HUDEP-2 (cell line): ENCODE data around the gene LYVE1.
"Not testable (repeated sequence)": the region's sequence is repeated elsewhere in the genome, so short reads cannot be mapped to it uniquely, and the experiment has no call there.

Experiments
- DNase-seq, 76 experiments: peaks; one replicate each; lab custom pipeline; 2025; ENCODE audit not compliant: unreplicated experiment in 76 of 76; lab: John Stamatoyannopoulos, UW

LYVE1 gene, protein sequence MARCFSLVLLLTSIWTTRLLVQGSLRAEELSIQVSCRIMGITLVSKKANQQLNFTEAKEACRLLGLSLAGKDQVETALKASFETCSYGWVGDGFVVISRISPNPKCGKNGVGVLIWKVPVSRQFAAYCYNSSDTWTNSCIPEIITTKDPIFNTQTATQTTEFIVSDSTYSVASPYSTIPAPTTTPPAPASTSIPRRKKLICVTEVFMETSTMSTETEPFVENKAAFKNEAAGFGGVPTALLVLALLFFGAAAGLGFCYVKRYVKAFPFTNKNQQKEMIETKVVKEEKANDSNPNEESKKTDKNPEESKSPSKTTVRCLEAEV

DNA sequence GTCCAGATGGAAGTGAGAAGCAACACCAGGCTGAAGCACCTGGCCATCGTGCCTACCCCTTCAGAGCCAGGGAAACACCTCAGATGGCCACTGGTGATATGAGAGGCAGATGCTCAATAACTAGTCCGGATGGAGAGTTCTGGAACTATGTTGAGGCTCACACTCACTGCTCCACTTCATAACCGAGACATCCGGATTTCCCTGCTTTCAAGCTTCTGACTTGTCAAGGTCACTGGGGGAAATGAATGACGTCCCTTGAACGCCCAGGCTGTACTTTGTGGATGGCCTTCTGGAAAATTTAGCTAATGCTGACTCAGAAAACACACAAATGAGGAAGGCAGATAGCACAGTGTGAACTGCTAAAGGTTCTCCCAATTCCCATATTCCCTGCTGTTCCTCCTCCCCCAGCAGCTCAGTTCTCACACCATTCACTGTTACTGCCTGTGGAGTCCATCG is at the start of gene LYVE1:
TSS of gene LYVE1 (minus strand) at position 180 of the 456 bp plus-strand sequence. CDS start at position 47, 133 bp downstream.
- DNase-seq, result no peak

DNA sequence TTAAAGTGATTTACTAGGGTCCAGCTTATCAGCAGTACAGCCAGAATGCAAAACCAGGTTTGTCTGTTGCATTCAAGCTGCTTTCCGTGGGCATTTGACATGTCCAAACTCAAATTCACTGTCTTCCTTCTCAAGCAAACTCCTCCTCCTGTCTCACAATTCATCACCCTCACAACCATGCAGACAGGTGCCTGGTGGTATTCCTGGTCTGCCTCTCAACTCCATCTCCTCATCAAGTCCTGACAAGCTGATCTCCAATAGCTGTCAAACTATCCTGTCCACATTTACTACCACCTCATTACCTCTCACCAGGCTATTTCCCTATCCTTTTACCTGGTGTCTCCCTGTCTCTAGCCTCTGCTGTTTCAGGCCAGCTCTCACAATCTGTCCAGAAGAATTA is 49.1 kb upstream of the LYVE1 start:
- no peak for DNase-seq

DNA sequence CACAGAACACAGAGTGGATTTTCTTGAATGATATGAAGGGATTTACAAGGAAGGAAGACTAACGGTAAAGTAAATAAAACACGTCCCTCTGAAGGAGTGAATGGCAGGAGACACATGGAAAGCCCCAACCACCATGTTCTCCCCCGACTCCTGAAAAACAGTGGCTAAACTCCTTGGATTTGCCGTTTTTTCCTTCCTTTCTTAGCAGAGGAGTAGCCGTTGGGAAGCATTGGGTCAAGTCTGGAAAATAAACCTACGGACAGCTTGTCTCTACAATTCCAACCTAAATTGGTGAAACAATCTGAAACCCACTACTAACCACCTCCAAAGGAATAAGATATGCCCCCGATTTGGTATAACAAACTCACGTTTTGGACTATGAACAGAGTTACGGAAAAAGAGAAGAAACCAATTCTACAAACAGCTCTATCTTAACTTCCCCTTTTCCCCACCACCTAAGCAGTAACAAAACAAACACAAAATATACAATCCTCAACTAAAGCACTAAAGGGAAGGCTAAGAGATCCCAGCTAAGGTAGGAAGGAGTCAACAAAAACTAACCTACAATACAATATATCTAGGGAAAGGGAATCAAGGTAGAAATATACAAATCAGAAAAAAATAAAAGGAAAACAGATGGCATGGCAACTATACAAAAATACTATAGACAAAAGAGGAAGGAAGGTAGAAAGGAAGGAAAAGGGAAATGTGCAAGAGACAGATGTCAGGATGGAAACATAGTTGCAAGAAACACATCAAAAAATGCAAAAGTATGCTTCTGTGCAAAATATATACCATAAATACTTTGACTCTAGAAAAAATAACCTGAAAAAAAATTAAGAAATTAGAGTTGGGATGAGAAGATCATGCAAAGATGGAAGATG is 43.8 kb upstream of the LYVE1 start:
- no peak for DNase-seq

DNA sequence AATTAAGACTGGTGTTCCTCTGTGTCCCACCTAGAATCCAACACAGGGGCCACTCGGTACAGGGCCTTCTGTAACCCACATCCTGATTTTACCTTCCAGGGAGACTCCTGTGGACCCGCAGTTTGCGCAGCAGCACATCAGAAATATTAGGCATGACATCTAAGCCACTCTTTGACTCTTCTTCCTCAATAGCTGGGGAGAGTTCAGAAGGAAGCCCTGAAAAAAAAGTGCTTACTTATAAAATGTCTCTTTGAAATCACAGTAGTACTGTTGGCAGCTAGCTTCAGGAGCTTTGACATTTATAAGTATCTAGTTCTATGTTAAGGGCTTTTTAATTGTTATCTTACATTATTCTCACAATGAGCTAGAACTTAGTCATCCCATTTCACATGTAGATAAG is 41.2 kb upstream of the LYVE1 start:
- DNase-seq, result no peak

DNA sequence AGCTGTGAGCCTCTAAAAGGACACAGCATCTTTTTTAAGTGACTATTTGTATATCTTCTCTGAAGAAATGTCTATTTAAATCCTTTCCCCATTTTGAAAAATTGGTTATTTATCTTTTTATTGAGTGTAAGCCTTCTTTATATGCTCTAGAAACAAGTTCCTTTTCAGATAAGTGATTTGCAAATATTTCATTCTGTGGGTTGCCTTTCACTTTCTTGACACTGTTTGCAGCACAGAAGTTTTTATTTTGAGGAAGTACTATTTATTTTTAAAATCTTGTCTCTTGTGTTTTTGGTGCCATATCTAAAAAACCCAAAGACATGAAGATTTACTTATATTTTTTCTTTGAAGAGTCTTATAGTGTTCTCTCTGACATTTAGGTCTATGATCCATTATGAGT is 40.1 kb upstream of the LYVE1 start:
- DNase-seq, result no peak

DNA sequence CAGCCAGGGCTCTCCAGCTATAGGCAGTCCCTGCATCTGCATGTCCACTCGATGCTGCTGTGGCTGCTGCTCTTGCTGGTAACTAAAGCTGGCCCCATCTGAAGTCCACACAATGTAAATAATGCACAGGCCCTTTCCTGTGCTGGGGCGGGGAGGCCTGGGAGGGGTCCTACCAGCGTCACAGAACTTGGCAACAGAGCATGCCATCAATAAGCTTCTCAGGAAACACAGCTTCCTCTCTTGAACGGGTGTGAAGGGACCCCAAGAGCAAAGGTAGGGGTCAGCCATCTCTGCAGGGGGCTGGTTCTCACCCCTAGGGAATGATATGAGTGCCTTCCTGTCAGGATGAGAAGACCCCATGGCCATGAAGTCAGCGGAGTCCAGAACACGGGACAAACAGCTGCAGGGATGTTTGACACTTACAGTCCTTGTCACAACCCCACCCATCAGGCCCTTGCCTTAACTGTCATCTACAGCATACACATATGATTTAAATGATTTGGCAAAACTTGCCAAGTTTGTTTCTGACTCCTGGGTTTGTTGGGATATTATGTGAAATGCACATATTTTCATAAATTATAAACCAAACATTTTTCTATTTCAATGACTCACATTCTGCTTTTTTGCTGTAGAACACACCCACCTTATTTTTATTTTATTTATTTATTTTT is 39.1 kb upstream of the LYVE1 start:
- DNase-seq, result no peak

DNA sequence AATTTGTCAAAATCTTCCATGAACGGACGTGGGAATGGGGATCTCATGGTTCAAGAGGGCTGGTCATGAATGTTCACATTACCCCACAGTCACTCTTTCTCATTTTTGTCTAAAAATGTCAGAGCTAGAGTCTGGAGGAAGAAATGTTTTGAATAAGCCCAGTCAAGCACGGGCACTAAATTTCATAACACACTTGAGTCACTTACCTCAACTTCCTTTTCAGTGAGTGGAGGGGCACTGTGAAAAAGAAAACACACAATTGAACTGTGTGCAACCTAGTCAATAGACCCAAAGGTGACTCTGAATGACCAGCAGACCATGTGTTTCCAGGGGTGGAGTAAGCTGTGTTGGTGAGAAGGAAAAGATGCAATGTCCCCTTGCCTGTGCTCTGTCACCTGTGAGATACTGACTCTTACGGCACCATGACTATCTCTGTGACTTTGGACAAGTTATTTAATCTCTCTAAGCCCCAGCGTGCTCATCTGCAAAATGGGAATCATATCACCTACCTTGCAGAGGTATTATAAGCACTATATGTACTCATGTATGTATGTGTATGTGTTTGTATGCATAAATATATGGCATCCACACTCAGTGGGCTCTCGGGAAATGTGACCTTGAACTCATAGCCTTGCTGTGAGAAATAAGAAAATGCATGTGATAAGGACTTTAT is 38.2 kb upstream of the LYVE1 start:
- no peak for DNase-seq

DNA sequence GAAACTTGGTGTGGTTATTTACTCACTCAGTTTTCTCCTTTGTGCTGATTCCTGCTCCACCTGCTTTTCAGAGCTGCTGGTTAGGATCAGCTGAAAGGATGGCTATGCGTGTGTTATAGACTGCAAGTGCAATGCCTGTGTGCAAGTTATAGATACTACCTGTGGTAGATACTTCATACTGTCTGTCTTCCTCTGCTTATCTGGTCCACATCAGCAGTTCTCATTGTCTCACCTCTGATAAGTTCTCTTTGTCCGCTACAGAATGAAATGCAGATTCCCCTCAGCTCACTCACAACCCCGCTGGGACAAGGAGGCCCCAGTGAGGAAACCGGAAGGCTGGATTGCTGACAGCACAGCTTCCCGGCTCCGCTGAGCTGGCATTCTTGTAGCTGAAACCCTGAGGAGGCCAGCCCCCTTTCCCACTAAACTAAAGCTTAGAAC is 37.5 kb upstream of the LYVE1 start:
- no peak for DNase-seq

DNA sequence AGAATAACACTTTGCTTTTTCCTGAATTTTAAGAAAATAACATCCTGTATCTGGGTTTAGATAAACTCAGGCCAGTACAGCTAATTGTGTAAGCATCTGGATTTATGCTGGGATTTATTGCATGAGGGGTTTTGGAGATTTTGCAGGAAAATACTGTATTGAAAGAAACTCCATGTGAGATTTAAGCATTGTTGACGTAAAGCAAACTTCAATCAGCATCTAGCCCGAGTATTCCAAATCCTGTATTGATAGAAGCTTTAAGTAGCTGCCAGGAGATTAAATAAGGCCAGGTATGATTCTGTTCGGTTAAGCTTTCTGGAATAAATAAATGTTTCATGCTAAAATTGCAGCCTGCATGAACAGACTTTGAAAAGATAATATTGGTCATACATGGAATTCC is 36.3 kb upstream of the LYVE1 start:
- no peak for DNase-seq

DNA sequence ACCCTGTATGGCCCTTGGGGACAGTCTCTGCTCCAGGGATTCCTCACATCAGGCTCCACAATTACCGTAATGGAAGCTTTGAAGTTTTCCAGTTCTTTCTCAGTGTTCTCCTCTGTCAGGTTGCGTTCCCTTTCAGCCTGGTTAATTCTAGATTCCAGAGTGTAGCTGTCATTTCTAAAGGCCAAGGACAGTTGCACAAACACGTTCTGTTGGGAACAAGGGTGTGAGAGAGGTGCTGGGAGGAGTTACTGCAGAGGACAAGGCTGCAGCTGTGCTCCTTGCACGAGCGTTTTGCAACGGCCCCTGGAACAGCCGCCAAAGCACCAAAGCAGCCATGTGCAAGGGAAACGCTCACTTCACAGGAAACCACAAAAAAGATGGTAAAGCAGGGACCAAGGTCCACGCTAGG is 35.9 kb upstream of the LYVE1 start:
- DNase-seq, result no peak

DNA sequence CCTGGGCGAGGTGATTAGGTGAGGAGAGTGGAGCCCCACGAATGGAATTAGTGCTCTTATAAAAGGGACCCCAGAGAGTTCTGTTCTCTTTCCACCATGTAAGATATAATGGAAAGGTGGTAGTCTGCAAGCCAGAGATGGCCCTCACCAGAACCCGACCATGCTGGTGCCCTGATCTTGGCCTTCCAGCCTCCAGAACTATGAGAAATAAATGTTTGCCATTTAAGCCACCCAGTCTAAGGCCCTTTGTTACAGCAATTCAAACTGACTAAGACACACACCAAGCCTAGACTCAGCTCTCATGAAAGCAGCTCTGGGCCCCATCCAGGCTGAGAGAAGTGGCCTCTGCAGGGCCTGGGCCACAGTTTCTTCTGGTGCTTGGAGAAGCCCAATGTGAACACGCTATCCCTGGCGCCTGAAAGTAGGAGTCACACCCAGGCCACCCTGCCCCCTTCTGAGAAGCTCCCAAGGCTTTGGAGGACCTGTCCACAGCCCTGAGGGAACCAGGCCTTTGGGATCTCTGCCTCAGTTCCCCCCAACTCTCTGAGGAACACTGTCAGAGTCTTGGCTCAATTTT is 35.3 kb upstream of the LYVE1 start:
- no peak for DNase-seq

DNA sequence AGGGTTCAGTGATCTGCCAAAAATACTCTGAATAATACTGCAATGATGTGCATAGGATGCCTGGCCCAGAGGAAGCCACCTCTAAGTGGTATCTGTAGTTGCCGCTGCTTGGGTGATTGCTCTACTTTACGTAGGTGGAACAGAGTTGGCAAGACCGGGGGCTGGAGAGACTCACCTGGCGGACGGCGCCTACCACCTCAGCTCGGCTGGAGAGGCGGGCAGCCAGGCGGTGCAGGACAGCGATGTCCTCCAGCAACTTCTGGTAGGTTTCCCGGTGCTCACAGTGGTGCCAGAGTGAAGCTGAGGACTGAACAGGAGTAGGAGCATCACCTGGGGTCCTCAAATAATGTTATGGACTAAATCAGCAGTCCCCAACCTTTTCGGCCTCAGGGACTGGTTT is 34.5 kb upstream of the LYVE1 start:
- DNase-seq, result no peak

DNA sequence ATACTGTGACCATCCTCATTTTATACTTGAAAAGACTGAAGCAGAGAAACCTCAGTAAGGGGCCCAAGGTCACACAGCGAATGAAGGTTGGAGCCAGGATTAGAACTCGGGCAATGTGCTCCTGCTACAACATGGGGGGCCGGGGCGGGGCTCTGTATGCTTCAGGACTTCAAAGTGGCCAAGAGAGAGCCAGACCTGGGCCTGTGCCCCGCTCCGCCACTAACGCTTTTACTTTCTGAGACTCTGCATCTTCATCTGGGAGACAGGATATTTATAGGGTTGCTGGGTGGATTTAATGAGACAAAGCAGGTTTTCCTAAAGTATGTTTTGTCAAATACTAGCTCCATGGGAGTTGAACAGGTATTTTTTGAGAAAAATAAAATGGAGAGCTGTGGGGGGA is 33.9 kb upstream of the LYVE1 start:
- no peak for DNase-seq

DNA sequence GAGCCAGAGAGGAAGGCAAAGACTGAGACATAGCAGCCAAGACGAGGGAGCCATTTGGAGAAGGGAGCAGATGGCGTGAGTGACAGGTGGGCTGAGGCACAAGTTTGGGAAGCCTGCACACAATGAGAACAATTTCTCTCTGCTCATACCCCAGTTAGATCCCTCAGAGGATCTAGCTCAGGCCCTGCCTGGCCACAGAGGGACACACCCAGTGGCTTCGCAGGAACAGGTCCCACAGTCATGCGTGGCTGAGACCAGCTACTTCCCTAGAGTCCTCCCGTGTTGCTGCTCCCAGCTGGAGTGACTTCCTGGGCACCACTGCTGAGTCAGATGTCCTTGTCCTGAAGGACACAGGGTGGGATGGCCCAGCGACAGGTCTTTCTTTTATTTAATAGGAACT is 33.4 kb upstream of the LYVE1 start:
- DNase-seq, result no peak

DNA sequence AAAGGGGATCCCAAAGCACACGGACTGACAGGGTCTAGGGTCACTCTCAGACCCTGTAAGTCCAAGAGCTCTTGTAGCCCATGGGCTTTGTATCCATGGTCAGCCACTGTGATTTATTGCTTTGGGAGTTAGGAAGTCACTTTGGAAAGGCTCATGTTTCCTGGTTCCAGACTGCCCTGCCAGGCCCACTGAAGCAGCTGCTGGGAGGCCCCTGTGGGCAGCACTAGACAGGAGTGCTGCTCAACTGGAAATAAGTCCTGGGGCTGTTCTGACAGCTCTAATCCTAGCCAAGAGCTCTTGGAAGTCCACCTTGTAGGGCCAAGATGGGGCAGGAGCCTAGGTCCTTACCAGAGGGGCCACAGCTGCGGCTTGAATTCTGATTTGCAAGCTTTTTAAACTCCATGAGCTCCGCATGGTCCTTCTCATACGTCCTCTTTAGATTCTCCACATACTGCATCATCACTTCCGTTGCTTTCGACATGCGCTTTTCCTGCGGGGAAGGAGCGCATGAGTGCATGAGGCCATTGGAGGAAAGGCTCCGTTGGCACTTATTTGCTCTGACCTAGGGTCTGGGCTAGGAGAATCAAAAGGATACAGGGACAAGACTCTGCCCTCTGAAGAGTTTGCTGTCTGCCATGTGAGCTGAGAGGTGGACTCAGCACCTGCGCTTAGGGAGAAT is 32.2 kb upstream of the LYVE1 start:
- no peak for DNase-seq

DNA sequence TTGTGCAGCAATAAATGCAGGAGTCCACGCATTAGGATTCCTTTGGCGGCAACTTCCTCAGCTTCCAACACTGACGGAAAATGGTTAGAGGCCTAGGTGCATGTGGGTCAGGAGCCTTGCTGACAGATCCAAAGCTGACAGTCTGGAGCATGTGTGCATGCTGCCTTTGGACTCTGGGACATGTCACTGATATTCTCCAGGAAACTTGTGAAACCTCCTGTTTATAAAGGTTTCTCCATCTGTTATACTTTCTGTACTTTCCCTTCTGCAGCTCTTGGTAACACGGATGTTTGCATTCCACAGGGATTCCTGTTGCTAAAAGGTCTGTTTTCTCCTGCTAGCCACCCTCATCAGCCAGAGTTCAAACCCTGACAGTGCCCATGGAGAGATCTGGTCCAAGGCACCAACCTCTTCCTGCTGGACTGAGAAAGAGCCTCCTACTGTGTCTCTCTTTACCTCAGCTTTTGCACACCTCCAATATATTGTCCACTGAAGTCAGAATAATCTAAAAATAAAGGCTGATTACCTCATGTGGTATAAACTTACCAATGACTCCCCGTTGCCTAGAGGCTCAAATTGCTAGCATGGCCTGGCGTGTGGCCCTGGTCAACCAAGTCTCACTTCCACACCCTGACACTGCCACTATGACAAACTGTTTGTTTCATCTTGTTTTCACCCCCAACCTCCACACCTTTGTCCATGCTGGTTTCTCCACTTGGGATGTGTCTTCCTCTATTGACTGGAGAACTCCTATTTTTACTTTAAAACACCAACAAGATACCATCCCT is 31.1 kb upstream of the LYVE1 start:
- no peak for DNase-seq

DNA sequence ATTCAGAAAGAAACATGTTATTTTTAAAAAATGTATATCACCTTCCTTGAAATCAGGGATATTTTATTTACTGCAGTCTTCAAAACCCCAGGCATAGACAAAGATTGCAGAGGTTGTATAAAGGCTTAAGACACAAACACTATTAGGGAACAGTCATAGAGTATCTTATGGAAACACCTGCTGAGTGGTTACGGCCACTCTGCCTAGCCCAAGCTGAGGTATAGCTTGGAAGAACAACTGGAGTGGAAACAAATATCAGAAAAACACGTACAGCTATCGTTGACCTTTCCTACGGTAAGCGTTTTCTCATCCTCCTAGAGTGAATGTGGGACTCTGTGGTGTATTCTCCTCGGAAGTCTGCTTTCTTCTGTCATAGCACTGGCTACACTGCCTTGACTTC is 30.4 kb upstream of the LYVE1 start:
- DNase-seq, result no peak

DNA sequence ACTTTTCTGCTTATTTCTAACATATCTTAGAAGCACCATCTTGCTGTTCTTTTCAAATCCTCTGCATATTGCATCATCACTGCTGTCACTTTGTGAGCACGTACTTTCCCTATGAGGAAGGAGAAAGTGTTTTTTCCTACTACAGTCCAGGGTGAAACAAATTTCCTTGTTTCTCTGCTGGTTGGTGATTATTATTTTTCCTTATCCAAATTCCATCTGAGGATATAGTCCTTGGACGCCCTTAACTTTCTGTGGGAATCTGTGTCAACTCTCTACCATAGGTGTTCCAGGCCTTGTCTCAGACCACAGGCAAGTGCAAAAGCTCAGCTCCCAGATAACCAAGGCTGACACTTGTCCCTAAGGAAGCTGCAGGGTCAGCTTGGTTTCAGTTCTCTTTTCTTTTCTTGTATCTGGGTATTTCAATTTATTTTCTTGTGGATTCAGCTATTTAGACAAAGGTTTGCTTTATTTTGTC is 29.4 kb upstream of the LYVE1 start:
- DNase-seq, result no peak

DNA sequence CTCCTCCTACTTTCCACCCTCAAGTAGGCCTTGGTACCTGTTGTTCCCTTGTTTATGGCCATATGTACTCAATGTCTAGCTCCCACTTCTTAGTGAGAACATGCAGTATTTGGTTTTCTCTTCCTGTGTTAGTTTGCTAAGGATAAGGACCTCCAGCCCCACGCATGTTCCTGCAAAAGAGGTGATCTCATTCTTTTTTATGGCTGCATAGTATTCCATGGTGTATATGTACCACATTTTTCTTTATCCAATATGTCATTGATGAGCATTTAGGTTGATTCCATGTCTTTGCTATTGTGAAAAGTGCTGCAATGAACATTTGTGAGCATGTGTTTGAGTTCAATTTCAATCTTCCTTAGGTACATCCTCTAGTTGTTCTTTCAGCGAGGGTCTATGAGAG is 27.4 kb upstream of the LYVE1 start:
- DNase-seq, result not testable (repeated sequence)
